OCI-LY3 (cell line): ENCODE results near the gene ERF.

Source experiments
- EZH2phosphoT487 ChIP-seq: fragments of 200-600 bp; shearing (Covaris generic); IDR thresholded peaks from 2 replicates; pipeline ENCODE4 v1.6.1; 2018; ENCODE audit warnings: antibody characterized with exemption, mixed run types, low read depth
- TF ChIP-seq, protein P1 (sequence below): fragments of 200-600, 300-600 bp; sonication (generic); IDR thresholded peaks from 2 replicates; pipeline ENCODE4 v1.5.1; 2014; ENCODE audit warnings: antibody characterized with exemption, low read length, low read depth

GRCh38 chr19:42291435-42291810, 36.5 kb upstream of the ERF start:
- TF ChIP-seq, protein P1, sequence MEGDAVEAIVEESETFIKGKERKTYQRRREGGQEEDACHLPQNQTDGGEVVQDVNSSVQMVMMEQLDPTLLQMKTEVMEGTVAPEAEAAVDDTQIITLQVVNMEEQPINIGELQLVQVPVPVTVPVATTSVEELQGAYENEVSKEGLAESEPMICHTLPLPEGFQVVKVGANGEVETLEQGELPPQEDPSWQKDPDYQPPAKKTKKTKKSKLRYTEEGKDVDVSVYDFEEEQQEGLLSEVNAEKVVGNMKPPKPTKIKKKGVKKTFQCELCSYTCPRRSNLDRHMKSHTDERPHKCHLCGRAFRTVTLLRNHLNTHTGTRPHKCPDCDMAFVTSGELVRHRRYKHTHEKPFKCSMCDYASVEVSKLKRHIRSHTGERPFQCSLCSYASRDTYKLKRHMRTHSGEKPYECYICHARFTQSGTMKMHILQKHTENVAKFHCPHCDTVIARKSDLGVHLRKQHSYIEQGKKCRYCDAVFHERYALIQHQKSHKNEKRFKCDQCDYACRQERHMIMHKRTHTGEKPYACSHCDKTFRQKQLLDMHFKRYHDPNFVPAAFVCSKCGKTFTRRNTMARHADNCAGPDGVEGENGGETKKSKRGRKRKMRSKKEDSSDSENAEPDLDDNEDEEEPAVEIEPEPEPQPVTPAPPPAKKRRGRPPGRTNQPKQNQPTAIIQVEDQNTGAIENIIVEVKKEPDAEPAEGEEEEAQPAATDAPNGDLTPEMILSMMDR: no peak
- TF ChIP-seq EZH2phosphoT487: no peak
